ENCODE data around the gene SGK1.
"Not testable (repeated sequence)": the region's sequence is repeated elsewhere in the genome, so short reads cannot be mapped to it uniquely, and the experiment has no call there.

The SGK1 gene

DNA sequence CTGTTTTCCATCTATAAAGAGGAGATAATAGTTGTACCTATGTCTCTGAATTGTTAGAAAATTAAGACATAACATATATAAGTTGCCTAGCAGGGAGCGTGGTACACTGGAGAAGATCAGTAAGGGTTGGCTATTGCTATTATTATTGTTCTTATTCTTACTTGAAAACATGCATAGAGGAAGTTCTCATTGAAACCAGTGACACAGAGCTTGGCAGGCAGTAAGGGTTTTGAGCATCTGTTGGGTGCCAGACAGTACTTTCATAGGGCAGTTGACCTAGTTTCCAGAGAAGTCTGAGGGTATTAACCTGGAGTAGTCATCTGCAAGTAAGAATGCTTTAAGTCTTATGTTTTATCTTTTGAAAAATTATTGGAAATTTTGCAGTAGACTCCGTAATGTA is 13.3 kb upstream of the SGK1 start:
- no peak for DNase-seq (ENCODE audit: low read depth)
- TF ChIP-seq POLR2A (IDR thresholded peaks at IDR 0.05; ENCODE audit: extremely low read depth, insufficient read length): no peak
- TF ChIP-seq, protein P1, sequence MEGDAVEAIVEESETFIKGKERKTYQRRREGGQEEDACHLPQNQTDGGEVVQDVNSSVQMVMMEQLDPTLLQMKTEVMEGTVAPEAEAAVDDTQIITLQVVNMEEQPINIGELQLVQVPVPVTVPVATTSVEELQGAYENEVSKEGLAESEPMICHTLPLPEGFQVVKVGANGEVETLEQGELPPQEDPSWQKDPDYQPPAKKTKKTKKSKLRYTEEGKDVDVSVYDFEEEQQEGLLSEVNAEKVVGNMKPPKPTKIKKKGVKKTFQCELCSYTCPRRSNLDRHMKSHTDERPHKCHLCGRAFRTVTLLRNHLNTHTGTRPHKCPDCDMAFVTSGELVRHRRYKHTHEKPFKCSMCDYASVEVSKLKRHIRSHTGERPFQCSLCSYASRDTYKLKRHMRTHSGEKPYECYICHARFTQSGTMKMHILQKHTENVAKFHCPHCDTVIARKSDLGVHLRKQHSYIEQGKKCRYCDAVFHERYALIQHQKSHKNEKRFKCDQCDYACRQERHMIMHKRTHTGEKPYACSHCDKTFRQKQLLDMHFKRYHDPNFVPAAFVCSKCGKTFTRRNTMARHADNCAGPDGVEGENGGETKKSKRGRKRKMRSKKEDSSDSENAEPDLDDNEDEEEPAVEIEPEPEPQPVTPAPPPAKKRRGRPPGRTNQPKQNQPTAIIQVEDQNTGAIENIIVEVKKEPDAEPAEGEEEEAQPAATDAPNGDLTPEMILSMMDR (IDR thresholded peaks at IDR 0.05; ENCODE audit: low read depth, low read length): no peak
- TF ChIP-seq MYC (IDR thresholded peaks at IDR 0.05; ENCODE audit: low read depth, low read length): no peak
- TF ChIP-seq, protein P2, sequence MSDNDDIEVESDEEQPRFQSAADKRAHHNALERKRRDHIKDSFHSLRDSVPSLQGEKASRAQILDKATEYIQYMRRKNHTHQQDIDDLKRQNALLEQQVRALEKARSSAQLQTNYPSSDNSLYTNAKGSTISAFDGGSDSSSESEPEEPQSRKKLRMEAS (IDR thresholded peaks at IDR 0.05; ENCODE audit: low read depth, low read length): no peak
- H3K4me3 ChIP-seq (ENCODE audit: low read depth, low read length): no peak overlapping the region

DNA sequence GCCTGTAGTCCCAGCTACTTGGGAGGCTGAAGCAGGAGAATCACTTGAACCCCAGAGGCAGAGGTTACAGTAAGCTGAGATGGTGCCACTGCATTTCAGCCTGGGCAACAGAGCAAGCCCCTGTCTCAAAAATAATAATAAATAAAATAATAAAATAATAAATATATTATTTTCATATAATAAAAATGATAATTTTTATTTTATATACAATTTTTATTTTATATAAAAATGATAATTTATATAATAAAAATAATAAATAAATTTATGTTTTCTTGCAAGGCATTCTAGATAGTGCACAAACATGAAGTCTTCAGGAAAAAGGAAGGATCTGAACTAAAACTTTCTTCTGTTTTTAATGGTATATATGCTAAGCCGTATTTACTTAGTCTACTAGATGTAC is 12.6 kb upstream of the SGK1 start:
- no peak for DNase-seq (ENCODE audit: low read depth)
- no peak overlapping the region for H3K4me3 ChIP-seq (ENCODE audit: low read depth, low read length)
- TF ChIP-seq, protein P2 (IDR thresholded peaks at IDR 0.05; ENCODE audit: low read depth, low read length): no peak
- TF ChIP-seq, protein P1 (IDR thresholded peaks at IDR 0.05; ENCODE audit: low read depth, low read length): no peak
- TF ChIP-seq POLR2A (IDR thresholded peaks at IDR 0.05; ENCODE audit: extremely low read depth, insufficient read length) (no peak), MYC (IDR thresholded peaks at IDR 0.05; ENCODE audit: low read depth, low read length) (no peak)

DNA sequence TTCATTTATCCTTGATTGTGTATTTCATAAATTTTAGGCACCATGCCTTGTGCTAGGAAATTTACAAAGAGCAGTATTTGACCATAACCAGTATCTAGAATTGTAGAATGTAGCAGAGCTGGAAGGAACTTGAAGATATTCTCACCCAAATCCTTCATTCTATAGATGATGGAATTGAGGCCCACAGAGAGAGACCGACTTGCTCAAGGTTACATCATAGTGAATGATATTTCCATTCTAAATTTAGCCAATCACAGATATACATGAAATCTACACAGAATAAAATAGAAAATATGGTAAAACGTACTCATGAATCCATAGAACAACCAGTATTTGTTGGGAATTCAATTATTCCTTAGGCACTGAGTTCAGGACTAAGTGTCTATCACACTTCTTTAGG is 10.9 kb upstream of the SGK1 start:
- DNase-seq (ENCODE audit: low read depth): no peak
- TF ChIP-seq, protein P1 (IDR thresholded peaks at IDR 0.05; ENCODE audit: low read depth, low read length): no peak
- TF ChIP-seq MYC (IDR thresholded peaks at IDR 0.05; ENCODE audit: low read depth, low read length) (no peak), POLR2A (IDR thresholded peaks at IDR 0.05; ENCODE audit: extremely low read depth, insufficient read length) (no peak)
- TF ChIP-seq, protein P2 (IDR thresholded peaks at IDR 0.05; ENCODE audit: low read depth, low read length): no peak
- H3K4me3 ChIP-seq (ENCODE audit: low read depth, low read length): no peak overlapping the region

DNA sequence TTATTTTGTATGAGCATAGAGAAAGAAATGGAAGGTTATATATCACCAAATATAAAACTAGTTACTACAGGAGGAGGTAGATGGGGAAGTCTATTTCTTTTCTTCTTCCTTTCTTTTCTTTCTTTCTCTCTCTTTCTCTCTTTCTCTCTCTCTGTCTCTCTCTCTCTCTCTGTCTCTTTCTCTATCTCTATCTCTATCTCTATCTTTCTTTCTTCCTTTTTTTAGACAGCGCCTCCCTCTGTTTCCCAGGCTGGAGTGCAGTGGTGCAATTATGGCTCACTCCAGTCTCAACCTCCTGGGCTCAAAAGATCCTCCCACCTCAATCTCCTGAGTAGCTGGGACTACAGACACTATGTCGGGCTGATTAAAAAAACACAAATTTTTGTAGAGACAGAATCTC is 10.2 kb upstream of the SGK1 start:
- DNase-seq (ENCODE audit: low read depth): no peak
- TF ChIP-seq, protein P2 (IDR thresholded peaks at IDR 0.05; ENCODE audit: low read depth, low read length): no peak
- TF ChIP-seq, protein P1 (IDR thresholded peaks at IDR 0.05; ENCODE audit: low read depth, low read length): no peak
- no peak for TF ChIP-seq MYC (IDR thresholded peaks at IDR 0.05; ENCODE audit: low read depth, low read length)
- no peak for TF ChIP-seq POLR2A (IDR thresholded peaks at IDR 0.05; ENCODE audit: extremely low read depth, insufficient read length)

DNA sequence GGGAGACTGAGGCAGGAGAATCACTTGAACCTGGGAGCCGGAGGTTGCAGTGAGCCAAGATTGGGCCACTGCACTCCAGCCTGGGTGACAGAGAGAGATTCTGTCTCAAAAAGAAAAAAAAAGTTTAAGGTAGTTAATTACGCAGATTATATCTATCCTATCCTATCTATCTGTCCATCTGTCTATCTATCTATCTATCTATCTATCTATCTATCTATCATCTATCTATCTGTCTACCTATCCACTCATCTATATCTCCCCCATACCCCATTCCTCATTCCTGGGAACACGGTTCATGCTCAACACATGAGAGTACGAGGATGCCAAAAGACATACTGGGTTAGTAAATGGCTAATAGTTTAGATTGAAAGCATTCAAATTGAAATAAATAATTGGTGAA is 8.3 kb upstream of the SGK1 start:
- not testable (repeated sequence) for DNase-seq (ENCODE audit: low read depth); H3K4me3 ChIP-seq (ENCODE audit: low read depth, low read length)

More for the DNA sequence above, 10.2 kb upstream of the SGK1 start:
- no peak overlapping the region for H3K4me3 ChIP-seq (ENCODE audit: low read depth, low read length)

DNA sequence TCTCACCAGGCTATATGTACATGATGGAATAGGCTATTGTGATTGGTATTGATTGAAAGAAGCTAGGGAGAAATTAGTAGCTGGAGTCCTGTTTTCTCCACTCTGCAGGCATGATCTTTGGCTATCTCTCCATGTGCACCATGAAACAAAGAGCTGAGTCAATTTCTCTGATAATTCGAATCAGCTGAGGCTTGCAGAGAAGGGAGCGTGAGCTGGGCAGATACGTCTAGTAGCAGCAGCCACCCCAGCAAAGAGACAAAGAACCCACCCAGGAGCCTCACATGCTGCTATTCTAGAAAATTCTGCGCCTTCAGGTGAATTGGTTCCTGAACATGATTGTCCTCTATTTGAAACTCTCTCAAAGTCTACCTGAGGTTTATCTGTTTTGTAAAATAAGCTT is 6.9 kb upstream of the SGK1 start:
- H3K4me3 ChIP-seq (ENCODE audit: low read depth, low read length): no peak overlapping the region
- TF ChIP-seq, protein P1 (IDR thresholded peaks at IDR 0.05; ENCODE audit: low read depth, low read length): no peak
- TF ChIP-seq POLR2A (IDR thresholded peaks at IDR 0.05; ENCODE audit: extremely low read depth, insufficient read length): no peak
- no peak for TF ChIP-seq MYC (IDR thresholded peaks at IDR 0.05; ENCODE audit: low read depth, low read length)
- TF ChIP-seq, protein P2 (IDR thresholded peaks at IDR 0.05; ENCODE audit: low read depth, low read length): no peak
- no peak for DNase-seq (ENCODE audit: low read depth)
